ENCODE measurements around the gene TXNRD2.

Gene TXNRD2

DNA sequence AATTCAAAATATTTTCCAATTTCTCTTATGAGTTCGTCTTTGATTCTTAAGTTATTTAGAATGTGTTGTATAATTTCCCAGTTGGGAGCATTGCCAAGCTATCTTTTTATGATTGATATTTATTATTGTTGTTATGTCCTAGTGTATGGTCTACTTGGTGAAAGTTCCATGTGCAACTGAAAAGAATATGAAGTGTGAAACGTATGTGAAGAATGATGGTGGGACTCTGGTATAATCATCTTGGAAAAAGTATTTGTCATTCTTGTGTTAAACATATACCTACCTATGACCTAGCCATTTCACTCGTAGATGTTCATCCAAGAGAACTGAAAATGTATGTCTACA, 75.0 kb downstream of the TXNRD2 start:
- Histone ChIP-seq H3K4me3 (ENCODE audit: low read depth, low read length) (no peak overlapping the region), H3K9ac (ENCODE audit: low read length) (no peak overlapping the region), H3K4me1 (ENCODE audit: control insufficient read depth, insufficient read depth, low read length) (no peaks in the 10 kb centered on the region), H3K27me3 (ENCODE audit: control insufficient read depth, insufficient read depth, low read length) (no peaks in the 10 kb centered on the region), H3K27ac (ENCODE audit: low read depth, low read length) (no peak overlapping the region), H3K9me3 (ENCODE audit: control insufficient read depth, insufficient read depth, low read depth, low read length) (no peaks in the 10 kb centered on the region), H3K36me3 (ENCODE audit: control insufficient read depth, insufficient read depth, low read length) (no peaks in the 10 kb centered on the region)

DNA sequence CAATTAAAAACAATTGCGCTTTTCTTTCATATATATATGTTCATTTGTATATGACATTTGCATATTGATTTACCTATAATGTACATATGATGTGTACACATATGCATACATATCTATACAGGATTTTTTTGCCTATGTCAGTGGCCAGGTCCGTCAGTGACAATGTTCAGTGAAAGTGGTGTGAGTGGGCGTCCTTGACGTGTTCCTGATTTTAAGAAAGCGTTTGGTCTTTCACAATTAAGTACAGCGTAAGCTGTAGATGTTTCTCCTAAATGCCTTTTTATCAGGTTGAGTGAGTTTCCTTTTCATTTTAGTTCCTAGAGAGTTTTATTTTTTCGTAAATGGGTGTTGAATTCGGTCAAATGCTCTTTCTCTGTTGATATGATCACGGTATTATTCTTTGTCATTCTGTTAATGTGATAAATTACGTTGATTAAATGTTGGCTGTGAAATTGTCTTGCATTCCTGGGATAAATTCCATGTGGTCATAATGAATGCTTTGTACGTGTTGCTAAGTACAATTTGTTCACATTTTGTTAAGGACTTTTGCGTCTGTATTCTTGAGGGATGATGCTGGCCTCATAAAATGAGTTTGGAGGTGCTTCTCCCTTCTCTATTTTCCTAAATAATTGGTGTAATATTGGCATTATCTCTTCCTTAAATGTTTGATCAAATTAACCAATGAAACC, 76.3 kb downstream of the TXNRD2 start:
- no peaks in the 10 kb centered on the region for H3K36me3 ChIP-seq (ENCODE audit: control insufficient read depth, insufficient read depth, low read length)
- H3K27me3 ChIP-seq (ENCODE audit: control insufficient read depth, insufficient read depth, low read length) = no peaks in the 10 kb centered on the region
- no peaks in the 10 kb centered on the region for H3K9me3 ChIP-seq (ENCODE audit: control insufficient read depth, insufficient read depth, low read depth, low read length)
- H3K27ac ChIP-seq (ENCODE audit: low read depth, low read length) = no peak overlapping the region
- no peaks in the 10 kb centered on the region for H3K4me1 ChIP-seq (ENCODE audit: control insufficient read depth, insufficient read depth, low read length)
- no peak overlapping the region for H3K9ac ChIP-seq (ENCODE audit: low read length)
- H3K4me3 ChIP-seq (ENCODE audit: low read depth, low read length) = no peak overlapping the region

DNA sequence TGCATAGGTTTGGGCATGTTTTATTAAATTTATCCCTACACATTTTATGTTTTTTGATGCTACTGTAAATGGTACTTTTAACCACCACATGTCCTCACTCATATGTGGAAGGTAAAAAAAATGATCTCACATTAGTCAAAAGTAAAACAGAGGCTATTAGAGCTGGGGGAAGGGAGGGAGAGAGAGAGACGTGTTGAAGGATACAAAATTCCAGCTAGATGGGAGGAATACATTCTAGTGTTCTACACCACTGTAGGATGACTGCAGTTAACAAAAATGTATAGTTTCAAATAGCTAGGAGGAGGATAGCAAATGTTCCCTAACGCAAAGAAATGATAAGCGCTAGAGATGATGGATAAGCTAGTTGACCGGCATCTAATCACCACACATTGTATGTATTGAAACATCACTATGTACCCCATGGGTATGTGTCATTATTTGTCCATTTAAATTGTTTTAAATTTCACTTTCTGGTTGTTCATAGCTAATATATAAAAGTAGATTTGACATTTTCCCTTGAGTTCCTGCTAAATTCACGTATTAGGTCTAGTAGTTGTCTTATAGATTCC, 77.0 kb downstream of the TXNRD2 start:
- Histone ChIP-seq H3K4me1 (ENCODE audit: control insufficient read depth, insufficient read depth, low read length) (no peaks in the 10 kb centered on the region), H3K36me3 (ENCODE audit: control insufficient read depth, insufficient read depth, low read length) (no peaks in the 10 kb centered on the region), H3K27me3 (ENCODE audit: control insufficient read depth, insufficient read depth, low read length) (no peaks in the 10 kb centered on the region), H3K27ac (ENCODE audit: low read depth, low read length) (no peak overlapping the region), H3K9me3 (ENCODE audit: control insufficient read depth, insufficient read depth, low read depth, low read length) (no peaks in the 10 kb centered on the region), H3K4me3 (ENCODE audit: low read depth, low read length) (no peak overlapping the region), H3K9ac (ENCODE audit: low read length) (no peak overlapping the region)

- Histone ChIP-seq H3K27ac (ENCODE audit: low read depth, low read length) (no peak overlapping the region), H3K27me3 (ENCODE audit: control insufficient read depth, insufficient read depth, low read length) (no peaks in the 10 kb centered on the region), H3K9ac (ENCODE audit: low read length) (no peak overlapping the region), H3K4me3 (ENCODE audit: low read depth, low read length) (no peak overlapping the region), H3K36me3 (ENCODE audit: control insufficient read depth, insufficient read depth, low read length) (no peaks in the 10 kb centered on the region), H3K4me1 (ENCODE audit: control insufficient read depth, insufficient read depth, low read length) (no peaks in the 10 kb centered on the region), H3K9me3 (ENCODE audit: control insufficient read depth, insufficient read depth, low read depth, low read length) (no peaks in the 10 kb centered on the region)
Measured at GRCh38 chr22:19863571-19863970, 78.0 kb downstream of the TXNRD2 start.

GRCh38 chr22:19862619-19863246, 78.9 kb downstream of the TXNRD2 start:
- H3K4me3 ChIP-seq (ENCODE audit: low read depth, low read length) = no peak overlapping the region
- no peak overlapping the region for H3K27ac ChIP-seq (ENCODE audit: low read depth, low read length)
- H3K27me3 ChIP-seq (ENCODE audit: control insufficient read depth, insufficient read depth, low read length) = no peaks in the 10 kb centered on the region
- no peaks in the 10 kb centered on the region for H3K4me1 ChIP-seq (ENCODE audit: control insufficient read depth, insufficient read depth, low read length)
- H3K9me3 ChIP-seq (ENCODE audit: control insufficient read depth, insufficient read depth, low read depth, low read length) = no peaks in the 10 kb centered on the region
- no peak overlapping the region for H3K9ac ChIP-seq (ENCODE audit: low read length)
- no peaks in the 10 kb centered on the region for H3K36me3 ChIP-seq (ENCODE audit: control insufficient read depth, insufficient read depth, low read length)

DNA sequence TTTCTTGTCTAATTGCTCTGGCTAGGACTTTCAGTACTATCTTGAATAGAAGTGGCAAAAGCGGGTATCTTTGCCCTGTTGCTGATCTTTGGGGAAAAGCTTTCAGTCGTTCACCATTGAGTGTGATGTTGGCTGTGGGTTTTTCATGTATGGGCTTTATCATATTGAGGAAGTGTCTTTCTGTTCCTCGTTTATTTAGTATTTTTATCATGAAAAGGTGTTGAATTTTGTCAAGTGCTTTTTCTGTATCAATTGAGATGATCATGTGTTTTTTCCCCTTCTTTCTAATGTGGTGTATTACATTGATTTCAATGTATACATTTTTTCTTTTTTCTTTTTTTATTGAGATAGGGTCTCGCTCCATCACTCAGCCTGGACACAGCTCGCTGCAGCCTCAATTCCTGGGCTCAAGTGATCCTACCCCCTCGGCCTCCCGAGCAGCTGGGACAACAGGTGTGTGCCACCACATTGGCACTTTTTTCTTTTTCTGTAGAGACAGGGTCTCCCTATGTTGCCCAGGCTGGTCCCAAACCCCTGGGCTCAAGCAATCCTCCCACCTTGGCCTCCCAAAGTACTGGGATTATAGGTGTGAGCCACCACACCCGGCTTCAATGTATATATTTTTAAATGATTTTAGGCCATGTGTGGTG, 81.6 kb downstream of the TXNRD2 start:
- no peak overlapping the region for H3K4me3 ChIP-seq (ENCODE audit: low read depth, low read length)
- H3K4me1 ChIP-seq (ENCODE audit: control insufficient read depth, insufficient read depth, low read length) = peaks cover 9% of the 10 kb centered on the region
- no peak overlapping the region for H3K27ac ChIP-seq (ENCODE audit: low read depth, low read length)
- H3K9ac ChIP-seq (ENCODE audit: low read length) = no peak overlapping the region
- H3K27me3 ChIP-seq (ENCODE audit: control insufficient read depth, insufficient read depth, low read length) = no peaks in the 10 kb centered on the region
- no peaks in the 10 kb centered on the region for H3K9me3 ChIP-seq (ENCODE audit: control insufficient read depth, insufficient read depth, low read depth, low read length)
- no peaks in the 10 kb centered on the region for H3K36me3 ChIP-seq (ENCODE audit: control insufficient read depth, insufficient read depth, low read length)

DNA sequence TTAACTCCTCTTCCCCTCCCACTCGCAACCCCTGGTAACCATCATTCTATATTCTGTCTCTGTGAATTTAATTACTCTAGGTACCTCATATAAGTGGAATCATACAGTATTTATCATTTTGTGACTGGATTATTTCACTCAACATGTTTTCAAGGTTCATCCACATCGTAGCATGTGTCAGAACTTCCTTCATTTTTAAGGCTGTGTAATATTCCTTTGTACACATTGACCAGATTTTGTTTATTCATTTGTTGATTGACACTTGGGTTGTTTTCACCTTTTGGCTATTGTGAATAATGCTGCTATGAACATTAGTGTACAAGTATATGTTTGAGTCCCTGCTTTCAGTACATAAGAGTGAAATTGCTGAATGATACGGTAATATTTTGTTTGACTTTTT, 84.2 kb downstream of the TXNRD2 start:
- Histone ChIP-seq H3K27ac (ENCODE audit: low read depth, low read length) (no peak overlapping the region), H3K9ac (ENCODE audit: low read length) (no peak overlapping the region), H3K4me1 (ENCODE audit: control insufficient read depth, insufficient read depth, low read length) (peaks cover 19% of the 10 kb centered on the region), H3K36me3 (ENCODE audit: control insufficient read depth, insufficient read depth, low read length) (peaks cover 5% of the 10 kb centered on the region), H3K27me3 (ENCODE audit: control insufficient read depth, insufficient read depth, low read length) (no peaks in the 10 kb centered on the region), H3K9me3 (ENCODE audit: control insufficient read depth, insufficient read depth, low read depth, low read length) (no peaks in the 10 kb centered on the region), H3K4me3 (ENCODE audit: low read depth, low read length) (no peak overlapping the region)

DNA sequence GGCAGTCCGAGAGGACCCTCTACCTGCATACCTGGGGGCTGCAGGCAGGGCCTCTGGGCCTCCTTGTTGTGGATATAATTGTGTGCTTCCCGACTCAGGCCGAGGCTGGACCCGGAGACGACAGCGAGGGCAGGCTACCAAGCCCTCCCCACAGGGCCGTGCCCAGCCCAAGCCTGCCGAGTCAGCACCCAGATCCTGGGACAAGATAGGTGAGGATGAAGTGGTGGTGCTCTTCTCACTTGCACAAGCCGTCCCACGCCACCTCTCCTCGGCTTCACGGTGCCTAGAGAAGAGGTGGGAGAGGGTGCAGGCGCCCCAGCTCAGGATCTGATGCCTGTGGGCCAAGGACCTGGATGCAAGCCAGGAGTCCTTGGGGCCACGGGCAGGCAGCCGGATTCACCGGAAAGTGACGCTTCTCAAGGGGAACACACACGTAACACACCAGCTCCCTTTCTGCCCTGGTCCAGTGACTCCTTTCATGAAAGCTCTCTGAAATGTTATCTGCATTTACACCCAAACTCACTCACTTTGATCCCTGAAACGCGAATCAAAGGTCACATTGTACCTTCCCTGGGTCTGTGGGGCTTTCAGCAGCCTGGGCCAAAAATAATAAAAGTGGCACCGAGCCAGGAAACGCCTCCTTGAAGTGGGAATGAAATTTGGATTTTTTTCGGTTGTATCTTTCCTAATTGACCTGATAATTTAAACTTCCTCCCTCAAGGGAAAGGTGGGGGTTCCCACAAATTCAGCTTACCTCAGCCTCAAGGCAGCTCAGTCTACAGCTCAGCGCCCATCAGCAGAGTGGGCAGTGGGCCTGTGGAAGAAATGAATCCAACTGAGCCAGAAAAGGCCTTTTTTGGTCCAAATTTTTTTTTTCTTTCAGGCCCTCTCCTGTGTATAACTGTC, 85.9 kb downstream of the TXNRD2 start:
- peaks cover 25% of the 10 kb centered on the region for H3K4me1 ChIP-seq (ENCODE audit: control insufficient read depth, insufficient read depth, low read length)
- peak overlapping the region; percentile 86 for H3K4me3 ChIP-seq (ENCODE audit: low read depth, low read length)
- peak overlapping the region; percentile 79 for H3K9ac ChIP-seq (ENCODE audit: low read length)
- no peaks in the 10 kb centered on the region for H3K27me3 ChIP-seq (ENCODE audit: control insufficient read depth, insufficient read depth, low read length)
- H3K27ac ChIP-seq (ENCODE audit: low read depth, low read length) = peak overlapping the region; percentile 72; the same call in 1 of the 2 replicates
- peaks cover 21% of the 10 kb centered on the region for H3K36me3 ChIP-seq (ENCODE audit: control insufficient read depth, insufficient read depth, low read length)
- no peaks in the 10 kb centered on the region for H3K9me3 ChIP-seq (ENCODE audit: control insufficient read depth, insufficient read depth, low read depth, low read length)

DNA sequence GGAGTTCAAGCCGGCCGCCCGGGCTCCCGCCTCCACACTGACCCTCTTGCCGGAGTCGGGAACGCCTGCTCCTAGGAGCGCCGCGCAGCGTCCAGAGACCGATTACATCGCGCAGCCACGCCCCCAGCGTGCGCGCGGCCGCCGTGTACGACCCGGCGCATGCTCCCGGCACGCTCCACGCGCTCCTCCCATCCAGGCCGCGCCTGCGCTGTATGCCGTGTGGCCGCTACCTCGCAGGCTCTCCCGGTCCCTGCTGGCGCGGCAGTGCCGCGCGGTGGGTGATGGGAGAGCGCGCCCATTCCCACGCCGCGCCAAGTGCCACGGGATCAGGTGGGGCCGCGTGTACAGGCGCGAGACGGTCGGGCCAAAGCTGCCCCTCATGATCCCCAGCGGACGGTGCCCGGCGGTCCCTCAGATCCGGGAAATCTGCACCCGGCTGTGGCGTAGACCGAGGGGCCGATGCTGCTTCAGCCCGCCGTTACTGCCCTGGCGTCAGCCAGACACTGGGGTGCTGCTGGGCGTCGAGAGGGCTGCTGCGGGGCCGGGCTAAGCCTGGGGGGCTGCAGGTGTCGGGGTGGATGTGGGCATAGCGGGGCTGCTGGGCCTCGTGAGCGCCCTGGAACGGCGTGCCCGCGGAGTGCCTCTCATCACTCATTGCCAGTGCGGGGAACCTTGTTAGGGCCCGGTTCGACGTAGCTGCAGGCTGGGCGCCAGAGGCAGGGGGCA, 86.7 kb downstream of the TXNRD2 start, which contains the start of the genes GNB1L and RTL10:
Gene GNB1L (minus strand): TSS at position 97 of the 726 bp plus-strand sequence. CDS start 33,519 bp downstream, outside the sequence.
Gene RTL10 (minus strand): TSS at position 97 of the 726 bp plus-strand sequence. CDS start 2,613 bp downstream, outside the sequence.
- Histone ChIP-seq H3K9ac (ENCODE audit: low read length) (peak within 1 kb of the TSS; percentile 94), H3K27me3 (ENCODE audit: control insufficient read depth, insufficient read depth, low read length) (no peaks in the 10 kb centered on the region), H3K4me1 (ENCODE audit: control insufficient read depth, insufficient read depth, low read length) (peaks cover 33% of the 10 kb centered on the region), H3K36me3 (ENCODE audit: control insufficient read depth, insufficient read depth, low read length) (peaks cover 29% of the 10 kb centered on the region), H3K9me3 (ENCODE audit: control insufficient read depth, insufficient read depth, low read depth, low read length) (no peaks in the 10 kb centered on the region), H3K4me3 (ENCODE audit: low read depth, low read length) (peak within 1 kb of the TSS; percentile 86), H3K27ac (ENCODE audit: low read depth, low read length) (peak within 1 kb of the TSS; percentile 88)
